ENCODE results near the gene LCN6.

The LCN6 gene

DNA sequence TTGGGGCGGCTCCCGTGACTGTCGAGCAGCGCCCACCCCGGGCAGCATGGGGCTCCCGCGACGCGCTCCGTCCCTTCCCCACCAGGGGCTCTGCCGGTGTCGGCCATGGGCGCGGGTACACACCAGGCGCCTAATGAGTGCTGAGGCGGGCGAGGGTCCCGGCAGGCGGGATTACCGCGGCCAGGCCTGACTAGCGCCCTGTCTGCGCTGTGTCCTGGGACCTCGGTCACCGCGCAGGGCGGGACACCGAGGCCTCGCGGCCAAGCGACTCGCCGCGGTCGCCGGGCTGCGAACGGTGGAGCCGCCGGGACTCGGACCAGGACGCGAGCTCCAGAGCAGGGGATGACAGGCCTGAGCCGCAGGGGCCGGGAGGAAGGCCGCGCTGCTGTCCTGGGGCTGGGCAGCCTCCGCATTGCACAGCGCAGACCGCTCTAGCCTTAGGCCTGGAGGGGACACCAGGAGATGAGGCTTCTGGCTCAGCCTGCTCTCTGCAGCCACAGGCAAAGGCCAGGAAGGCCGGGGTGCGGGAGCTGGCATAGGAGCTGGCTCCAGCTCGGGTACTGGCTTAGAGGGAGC lies 19.7 kb downstream of the LCN6 start:
- TF ChIP-seq, protein P1, sequence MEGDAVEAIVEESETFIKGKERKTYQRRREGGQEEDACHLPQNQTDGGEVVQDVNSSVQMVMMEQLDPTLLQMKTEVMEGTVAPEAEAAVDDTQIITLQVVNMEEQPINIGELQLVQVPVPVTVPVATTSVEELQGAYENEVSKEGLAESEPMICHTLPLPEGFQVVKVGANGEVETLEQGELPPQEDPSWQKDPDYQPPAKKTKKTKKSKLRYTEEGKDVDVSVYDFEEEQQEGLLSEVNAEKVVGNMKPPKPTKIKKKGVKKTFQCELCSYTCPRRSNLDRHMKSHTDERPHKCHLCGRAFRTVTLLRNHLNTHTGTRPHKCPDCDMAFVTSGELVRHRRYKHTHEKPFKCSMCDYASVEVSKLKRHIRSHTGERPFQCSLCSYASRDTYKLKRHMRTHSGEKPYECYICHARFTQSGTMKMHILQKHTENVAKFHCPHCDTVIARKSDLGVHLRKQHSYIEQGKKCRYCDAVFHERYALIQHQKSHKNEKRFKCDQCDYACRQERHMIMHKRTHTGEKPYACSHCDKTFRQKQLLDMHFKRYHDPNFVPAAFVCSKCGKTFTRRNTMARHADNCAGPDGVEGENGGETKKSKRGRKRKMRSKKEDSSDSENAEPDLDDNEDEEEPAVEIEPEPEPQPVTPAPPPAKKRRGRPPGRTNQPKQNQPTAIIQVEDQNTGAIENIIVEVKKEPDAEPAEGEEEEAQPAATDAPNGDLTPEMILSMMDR (conservative IDR thresholded peaks at IDR 0.05; ENCODE audit: control insufficient read depth, insufficient read depth, low read depth, low read length): no peak
- peak overlapping the region; percentile 66 for H3K4me3 ChIP-seq (ENCODE audit: control insufficient read depth, low read depth, low read length)
- DNase-seq (ENCODE audit: low read depth): peak; percentile 33

DNA sequence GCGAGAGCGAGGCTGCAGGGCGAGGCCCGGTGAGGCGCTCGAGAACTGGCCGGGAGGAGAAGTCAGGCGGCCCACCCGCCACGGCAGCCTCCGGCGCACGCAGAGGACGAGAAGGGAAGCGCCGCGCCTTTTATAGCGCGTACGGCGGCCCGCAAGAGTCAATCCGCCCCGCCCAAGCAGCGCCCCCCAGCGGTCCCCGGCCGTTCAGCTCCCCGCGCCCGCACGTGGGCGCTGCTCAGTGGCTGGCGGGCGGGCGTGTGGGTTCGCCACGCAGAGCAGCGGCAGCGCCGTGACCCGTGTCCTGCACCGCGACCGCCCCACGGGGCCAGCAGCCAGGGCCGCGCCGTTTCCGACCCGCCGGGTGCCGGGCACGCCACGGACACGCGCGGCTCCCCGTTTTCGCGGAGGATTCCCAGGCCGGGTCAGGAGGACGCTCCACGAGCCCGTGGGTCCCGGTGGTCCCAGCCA lies 20.2 kb downstream of the LCN6 start:
- TF ChIP-seq, protein P1 (conservative IDR thresholded peaks at IDR 0.05; ENCODE audit: control insufficient read depth, insufficient read depth, low read depth, low read length): no peak
- H3K4me3 ChIP-seq (ENCODE audit: control insufficient read depth, low read depth, low read length): peak overlapping the region; percentile 98

DNA sequence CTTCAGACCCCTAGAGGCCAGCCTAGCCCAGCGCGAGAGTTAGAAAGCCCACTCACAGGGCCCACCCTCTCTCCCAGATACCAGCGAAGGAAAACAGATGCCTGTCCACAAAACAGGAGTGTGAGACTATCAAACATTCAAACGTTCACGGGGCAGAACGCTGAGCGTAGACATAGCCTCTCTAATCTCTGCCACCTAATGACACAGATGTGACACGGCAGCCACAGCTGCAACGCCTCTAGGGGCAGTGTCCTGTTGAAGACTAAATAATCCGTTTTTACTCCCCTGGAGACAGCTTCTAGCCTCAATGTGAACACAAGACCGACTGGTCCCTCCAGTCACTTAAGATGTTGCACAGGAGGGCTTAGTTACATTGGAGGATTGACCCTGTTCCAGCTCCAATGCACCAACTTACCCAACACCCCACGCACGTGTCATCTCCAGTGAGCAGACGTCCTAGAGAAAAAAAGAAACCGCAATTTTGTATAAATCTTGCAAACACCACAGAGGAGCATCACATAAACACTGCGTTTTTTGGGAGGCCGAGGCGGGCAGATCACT lies 21.6 kb downstream of the LCN6 start:
- peak overlapping the region; percentile 98 for H3K4me3 ChIP-seq (ENCODE audit: control insufficient read depth, low read depth, low read length)
- TF ChIP-seq, protein P1 (conservative IDR thresholded peaks at IDR 0.05; ENCODE audit: control insufficient read depth, insufficient read depth, low read depth, low read length): peak; percentile 28
- DNase-seq (ENCODE audit: low read depth): peak; percentile 32

More for the DNA sequence above, 20.2 kb downstream of the LCN6 start:
- DNase-seq (ENCODE audit: low read depth): peak; percentile 81

DNA sequence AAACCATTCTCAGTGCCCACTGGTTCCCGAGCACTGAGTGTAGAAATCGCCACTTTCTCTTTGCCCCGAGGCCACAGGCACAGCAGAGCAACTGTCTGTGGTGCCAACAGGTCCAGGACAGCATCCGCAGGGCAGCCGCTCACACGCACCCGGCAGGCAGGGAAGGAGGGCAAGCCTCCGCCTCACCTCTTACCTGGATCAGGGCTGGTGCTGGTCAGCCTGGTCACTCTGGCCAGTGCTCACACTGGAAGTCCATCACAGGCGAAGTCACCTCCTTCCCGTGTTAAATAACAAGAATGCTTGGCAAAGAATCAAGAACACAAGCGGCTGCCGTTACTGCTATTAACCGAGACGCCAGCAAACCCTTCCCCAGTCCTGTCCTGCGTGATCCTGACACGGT lies 22.2 kb downstream of the LCN6 start:
- no peak for DNase-seq (ENCODE audit: low read depth)
- peak overlapping the region; percentile 98 for H3K4me3 ChIP-seq (ENCODE audit: control insufficient read depth, low read depth, low read length)
- TF ChIP-seq, protein P1 (conservative IDR thresholded peaks at IDR 0.05; ENCODE audit: control insufficient read depth, insufficient read depth, low read depth, low read length): no peak

DNA sequence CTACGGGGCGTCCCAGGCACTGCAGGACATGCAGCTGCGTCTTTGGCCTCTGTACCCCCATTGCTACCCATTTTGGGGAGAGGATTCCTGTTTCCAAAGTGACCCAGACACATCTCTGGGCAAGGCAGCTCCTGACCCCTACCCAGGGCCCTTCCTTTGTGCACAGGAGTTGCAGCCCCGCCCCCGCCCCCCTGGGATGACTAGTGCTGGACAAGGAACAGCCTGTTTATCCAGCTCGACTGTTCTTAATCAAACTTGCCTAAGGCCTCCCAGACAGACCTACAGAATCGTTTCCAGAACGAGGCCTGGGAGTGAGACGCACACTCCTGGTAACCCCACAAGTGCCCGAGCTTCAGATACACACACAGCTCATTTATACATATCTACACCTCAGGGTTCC lies 22.7 kb downstream of the LCN6 start:
- H3K4me3 ChIP-seq (ENCODE audit: control insufficient read depth, low read depth, low read length): peak overlapping the region; percentile 98
- peak; percentile 75 for DNase-seq (ENCODE audit: low read depth)
- TF ChIP-seq, protein P1 (conservative IDR thresholded peaks at IDR 0.05; ENCODE audit: control insufficient read depth, insufficient read depth, low read depth, low read length): no peak

DNA sequence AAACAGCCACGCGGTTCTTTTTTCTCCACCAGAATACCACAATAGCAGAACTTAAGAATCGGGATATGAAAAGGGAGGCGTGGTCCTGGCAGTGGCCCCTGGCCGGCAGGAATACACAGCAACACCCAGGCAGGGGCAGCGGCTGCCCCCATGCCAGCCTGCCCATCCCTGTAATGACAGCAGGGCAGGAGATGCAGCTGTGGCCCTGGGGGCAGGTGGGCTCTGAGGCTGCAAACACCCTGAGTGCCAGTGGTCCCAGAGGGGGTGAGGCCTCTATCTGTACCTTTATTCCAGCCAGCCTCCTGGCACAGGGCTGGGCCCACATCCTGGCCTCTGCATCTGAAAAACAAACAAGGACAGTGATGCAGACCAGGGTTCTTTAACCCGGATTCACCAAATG lies 23.6 kb downstream of the LCN6 start:
- H3K4me3 ChIP-seq (ENCODE audit: control insufficient read depth, low read depth, low read length): no peak overlapping the region
- TF ChIP-seq, protein P1 (conservative IDR thresholded peaks at IDR 0.05; ENCODE audit: control insufficient read depth, insufficient read depth, low read depth, low read length): no peak
- no peak for DNase-seq (ENCODE audit: low read depth)

Measured in fibroblast of mammary gland (primary cell).